ENCODE measurements around the gene SELENOI.

The SELENOI gene

DNA sequence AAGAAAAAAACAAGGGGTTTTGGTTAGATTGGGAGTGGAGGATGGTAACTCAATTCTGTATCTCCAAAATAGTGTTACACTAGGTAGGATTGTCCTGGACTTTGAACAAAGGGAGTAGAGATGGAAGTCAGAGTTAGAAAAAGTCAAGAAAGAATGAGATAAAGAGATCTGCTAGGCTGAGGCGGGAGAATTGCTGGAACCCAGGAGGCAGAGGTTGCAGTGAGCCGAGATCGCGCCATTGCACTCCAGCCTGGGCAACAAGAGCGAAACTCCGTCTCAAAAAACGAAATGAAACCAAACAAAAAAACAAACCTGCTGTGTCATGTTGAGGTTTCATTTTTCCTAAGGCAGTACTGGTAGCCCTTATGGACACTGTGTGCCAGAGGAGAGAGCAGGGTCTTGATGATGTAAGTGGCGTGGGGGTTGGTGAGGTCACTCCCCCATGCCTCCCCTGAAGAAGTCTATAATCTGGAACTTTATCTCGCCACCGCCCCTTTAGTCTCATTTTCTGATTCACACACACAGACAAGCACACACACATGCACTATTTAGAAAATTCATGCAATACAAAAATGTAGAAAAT, 66.2 kb downstream of the SELENOI start:
- no peak for DNase-seq

DNA sequence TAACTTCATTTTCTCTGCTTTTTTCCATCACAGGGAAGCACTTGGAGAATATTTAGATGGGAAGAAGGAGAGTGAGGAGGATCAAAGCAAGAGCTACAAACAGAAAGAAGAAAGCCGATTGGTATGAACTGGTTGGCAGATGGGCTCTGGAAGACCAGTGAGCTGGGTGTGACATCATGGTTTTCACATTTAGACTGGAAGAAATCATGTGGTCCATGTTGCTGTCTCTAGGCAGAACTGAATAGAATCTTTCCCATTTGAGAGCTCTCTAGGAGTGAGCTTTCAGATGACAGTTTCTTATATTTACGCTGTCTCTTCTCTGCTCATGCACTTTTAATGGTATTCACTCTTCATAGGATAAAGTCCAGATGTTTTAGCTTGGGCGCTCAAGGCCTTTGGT, 68.4 kb downstream of the SELENOI start:
- DNase-seq: no peak

DNA sequence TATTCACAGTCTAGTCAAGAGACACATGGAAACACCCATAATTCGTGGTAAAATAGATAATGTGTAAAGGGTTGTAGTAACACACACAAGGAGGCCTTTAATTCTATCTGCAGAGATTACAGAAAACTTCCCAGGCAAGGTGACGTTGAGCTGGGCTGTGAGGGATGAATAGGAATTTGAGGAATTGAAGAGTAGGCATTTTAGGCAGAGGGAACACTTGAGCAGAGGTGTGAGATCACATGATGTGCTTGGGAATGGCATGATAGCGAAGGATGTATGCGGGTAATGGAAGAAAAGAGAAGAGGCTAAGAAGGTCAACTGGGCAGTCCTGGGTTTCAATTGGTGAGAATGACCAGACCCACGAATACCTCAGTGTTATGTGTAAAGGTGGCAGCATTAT, 76.0 kb downstream of the SELENOI start:
- DNase-seq: no peak

DNA sequence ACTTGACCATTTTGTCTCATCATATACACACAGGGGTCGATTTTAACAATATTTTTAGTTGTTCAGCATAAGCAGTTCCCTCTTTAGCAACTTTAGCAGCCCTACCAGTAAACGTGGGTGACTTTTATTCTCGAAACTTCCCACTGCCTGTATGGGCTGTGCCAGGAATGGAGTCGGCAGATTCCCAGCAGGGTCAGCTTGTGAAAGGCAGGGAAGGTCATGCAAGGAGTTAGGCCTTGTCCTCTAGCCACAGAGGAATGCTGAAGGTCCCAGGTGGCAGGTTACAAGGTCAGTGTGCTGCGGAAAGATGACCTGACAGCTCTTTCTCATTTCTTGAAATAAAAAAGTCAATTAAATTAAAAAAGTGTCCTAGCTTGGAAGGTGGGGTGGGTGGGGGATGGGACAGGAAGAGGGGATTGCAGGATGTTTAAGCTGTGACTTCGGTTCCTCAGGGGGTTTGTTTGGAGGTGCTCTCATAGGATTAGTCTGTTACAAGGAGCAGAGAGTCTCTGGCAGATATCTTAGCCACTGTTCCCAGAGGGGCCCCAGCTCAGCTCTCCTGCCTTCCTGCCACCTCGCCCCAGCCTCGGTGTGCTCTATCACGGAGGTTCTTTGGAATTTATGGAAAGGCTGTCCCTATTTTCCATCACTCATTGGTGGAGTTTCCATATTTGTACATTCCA, 77.1 kb downstream of the SELENOI start:
- DNase-seq: no peak

DNA sequence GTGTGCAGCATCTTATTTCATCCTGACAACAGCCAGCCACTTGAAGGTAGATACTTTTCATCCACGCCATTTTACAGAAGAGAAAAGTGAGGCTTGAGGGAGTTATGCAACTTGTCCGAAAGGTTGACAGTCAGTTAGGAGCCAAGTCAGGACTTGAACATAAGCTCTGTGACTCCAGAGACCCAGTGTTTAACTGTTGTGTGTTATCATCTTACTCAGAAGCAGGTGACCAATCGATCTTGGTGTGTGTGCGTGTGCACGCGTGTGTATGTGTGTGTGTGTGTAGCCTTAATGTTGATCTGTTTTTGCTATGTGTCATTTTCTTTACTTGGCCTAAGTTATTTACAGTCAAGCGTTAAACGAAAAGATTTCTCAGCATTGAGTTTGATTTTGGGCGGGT, 77.8 kb downstream of the SELENOI start:
- DNase-seq: no peak

DNA sequence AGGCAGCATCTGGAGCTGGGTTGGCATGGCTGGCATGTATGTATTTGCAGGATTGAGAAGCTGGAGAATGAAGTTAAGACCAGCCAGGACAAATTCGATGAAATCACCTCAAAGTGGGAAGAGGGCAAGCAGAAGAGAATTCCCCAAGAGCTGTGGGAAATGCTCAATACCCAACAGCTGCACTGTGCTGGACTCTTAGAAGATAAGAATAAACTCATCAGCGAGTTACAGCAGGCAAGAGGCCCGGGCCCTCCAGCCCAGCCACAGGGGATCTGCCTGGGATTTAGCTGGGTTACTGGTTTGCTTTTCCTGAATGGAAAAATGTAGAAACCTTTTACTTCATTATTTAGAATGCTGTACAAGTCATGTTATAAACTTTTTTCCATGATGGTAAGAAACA, 78.3 kb downstream of the SELENOI start:
- DNase-seq: no peak

DNA sequence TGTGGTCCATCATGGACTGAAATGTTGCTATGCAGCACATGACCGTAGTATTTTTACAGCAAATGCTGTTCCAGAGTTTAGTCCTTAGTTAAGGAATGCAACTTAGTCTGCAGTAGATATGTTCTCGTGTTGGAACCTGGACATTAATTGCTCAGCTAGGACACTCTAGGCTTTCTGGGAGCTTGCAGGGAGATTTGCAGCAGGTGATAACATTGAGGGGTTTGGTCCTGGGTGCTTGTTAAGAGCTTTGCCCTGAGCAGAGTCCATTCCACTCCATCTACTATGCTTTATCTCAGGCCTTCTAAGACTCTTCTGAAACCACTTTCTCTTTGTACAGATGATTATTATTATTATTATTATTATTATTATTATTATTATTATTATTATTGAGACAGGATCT, 82.9 kb downstream of the SELENOI start:
- DNase-seq: no peak

DNA sequence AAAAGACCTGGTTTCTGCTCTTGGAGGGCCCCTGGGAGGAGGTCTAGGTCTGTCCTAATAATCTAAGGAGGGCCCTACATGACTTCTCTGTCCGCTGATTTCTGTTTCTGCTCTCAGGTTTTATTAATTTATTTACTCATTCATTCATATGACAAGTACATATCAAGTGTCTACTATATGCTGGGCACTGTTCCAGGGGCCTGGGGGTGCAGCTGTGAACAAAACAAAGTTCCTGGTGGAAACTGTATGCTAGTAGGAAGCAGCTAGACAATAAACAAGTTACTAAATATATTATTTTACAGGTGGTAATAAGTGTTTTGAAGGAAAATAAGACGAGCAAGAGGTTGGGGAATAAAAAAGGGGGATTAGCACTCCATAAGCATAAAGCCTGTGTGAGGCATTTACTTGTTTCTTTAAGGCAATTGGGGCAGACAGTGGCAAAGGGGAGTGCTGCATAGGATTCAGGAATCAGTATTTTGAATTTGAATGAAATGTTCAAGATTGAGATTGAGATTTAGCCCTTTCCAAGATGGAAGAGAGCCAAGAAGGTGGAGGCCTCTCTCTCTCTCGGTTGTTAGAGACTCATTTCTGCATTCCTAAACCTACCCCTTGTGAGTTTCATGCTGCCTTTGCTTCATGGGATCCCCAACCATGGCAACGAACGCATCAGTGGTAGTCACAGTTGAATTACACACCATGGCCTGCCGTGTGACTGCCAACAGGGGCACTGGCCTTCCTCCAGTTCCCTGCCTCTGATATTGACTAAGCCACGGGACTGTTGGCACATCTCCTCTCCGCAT, 84.0 kb downstream of the SELENOI start:
- DNase-seq: no peak

DNA sequence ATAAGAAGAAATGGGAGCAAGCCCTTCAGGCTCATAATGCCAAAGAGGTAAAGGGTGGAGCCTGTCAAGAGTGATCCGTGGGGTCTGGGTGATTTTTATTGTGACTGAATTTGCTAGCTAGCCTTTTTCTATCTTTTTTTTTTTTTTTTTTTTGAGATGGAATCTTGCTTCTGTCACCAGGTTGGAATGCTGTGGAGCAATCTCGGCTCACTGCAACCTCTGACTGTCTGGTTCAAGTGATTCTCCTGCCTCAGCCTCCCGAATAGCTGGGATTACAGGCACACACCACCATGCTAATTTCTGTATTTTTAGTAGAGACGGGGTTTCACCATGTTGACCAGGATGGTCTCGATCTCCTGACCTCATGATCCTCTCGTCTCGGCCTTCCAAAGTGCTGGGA, 84.9 kb downstream of the SELENOI start:
- no peak for DNase-seq

DNA sequence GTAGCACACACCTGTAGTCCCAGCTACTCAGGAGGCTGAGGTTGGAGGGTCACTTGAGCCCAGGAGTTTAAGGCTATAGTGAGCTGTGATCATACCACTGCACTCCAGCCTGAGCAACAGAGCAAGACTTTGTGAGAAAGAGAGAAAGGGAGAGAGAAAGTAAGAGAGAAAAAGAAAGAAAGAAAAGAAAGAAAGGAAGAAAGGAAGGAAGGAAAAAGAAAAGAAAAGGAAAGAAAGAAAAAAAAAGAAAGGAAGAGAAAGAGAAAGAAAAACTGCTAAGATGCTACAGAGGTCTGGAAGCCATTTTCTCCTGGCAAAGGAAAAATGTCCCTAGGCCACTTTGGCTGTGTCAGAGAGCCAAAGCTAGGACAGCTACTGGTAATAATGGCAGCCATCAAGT, 86.4 kb downstream of the SELENOI start:
- no peak for DNase-seq

DNA sequence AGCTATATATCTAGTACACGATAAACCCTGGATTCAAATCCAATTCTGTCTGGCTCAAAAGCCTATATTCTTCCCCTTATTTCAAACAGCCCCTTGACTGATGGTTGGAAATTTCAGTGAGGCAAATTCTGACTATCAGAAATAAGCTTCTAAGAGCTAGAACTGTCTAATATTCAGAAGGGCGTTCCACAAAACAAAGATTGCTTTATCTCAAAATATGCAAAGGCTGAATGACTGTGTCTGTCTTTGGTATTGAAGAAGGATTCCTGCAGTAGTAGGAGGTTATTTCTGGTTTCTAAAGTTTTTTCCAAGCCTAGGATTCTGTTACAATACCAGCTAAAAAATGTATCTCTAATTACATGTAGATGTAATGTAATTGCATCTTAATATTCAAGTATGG, 86.9 kb downstream of the SELENOI start:
- no peak for DNase-seq

DNA sequence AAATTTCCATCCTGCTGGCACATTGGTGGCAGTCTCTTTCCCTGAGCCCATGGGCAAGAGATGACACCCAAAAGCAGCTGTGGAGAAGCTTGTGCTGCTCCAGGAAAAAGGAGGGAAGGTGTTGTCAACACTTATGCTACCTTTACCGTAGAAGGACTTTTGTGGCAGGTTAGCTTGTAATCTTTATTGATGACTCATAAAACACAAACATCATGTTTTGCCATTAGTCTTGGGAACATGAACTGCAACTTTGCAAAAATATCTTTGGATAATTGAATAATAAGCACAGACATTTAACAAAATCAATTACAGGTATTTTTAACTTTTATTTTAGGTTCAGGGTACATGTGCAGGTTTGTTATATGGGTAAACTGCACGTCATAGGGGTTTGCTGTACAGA, 89.2 kb downstream of the SELENOI start:
- no peak for DNase-seq

DNA sequence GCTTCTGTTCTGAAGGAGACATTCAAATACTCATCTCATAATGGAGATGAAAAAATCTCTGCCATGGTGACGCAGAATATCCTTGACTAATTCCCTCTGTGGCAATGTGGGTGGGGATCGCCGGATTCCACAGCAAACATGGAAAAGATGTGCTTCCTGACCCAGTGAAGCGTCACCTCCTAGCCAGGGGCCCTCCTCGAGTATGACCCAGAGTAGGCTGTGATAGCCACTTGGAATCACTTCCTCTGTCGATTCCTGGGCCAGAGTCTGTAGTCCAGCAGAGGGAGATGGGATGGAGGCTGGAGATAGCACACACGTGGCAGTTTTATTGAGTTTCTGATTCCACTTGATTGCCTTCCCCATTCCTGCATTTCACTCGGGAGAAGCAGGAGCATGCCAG, 92.6 kb downstream of the SELENOI start:
- DNase-seq: no peak

DNA sequence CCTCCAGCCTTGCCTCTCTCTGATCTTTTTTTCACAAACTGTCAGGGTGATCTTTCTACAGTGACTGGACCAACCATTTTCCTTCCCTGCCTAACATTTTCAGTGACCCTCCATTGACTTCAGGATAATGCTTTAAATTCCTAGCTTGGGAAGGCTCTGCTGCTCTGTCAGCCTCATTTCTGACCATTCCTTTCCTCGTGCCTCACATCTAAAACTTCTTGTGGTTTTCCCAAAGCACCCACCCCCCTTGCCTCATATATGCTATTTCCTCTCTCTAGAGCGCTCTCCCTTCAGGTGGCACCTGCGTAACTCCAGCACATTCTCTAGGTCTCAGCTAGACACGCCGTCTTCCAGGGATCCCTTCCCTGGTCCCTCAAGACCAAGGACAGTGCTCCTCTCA, 93.0 kb downstream of the SELENOI start:
- no peak for DNase-seq

DNA sequence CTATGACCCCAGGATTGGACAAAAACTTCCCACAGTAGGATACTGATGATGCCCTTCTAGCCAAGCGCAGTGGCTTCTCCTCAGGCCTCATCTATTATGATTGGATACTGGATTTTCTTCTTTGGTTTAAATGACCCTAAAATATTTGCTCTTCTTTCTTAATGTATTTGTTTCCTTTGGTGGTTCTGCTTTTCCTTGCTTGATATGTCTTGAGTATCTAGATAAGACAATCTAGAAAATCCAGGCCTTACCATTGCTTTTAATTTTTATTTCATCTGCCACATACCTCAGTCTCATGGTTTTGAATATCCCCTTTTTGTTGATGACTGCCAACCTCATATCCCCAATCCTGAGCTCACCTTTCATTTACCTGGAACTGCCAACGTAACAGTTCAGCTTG, 96.4 kb downstream of the SELENOI start:
- DNase-seq: no peak

DNA sequence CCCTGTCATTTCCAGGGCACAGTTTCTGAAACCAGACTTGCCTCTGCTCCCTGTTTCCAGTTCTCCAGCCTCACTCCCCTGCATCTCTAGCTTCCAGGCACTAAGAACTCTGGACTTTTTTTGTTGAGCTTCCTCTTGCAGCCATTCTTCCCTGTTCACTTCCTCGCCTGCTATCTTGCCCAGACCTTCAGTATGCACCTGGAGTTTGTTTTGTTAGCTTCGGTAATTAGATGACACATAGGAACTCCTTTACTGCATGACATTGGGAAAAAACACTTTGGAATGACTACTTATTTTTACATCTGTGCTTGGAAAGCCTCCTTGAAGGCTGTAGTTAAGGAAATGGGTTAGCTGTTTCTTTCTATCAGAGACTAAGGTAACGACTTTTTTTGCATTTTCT, 96.8 kb downstream of the SELENOI start:
- DNase-seq: no peak

DNA sequence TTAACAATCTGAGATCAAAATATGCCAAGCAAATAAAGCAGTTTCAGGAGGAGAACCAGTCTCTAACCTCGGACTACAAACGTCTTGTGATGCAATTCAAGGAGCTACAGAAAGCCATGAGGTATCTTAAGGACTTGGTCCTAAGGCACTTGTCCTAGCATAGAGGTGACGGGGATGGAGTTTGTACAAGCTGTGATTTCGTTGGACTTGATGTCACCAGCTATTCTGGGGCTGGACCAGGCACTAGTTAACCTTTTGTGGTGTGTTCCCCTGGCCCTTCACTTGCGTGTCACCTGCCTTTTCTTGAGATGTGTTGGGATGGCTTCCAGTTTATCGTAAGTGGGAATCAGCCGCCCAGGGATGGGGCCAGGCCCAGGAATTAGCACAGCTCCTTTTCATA, 98.3 kb downstream of the SELENOI start:
- DNase-seq: no peak

All from activated naive CD4-positive, alpha-beta T cell treated with anti-CD3 and anti-CD28 coated beads, Interleukin-2, amount 50 U/mL, for 16 hours (primary cell).